Activated CD4-positive, alpha-beta T cell treated with anti-CD3 and anti-CD28 coated beads for 24 hours (primary cell): ENCODE measurements around the gene ASCC2.
"Not testable (repeated sequence)": the region's sequence is repeated elsewhere in the genome, so short reads cannot be mapped to it uniquely, and the experiment has no call there.

Experiments used
- DNase-seq, 2 donors: peaks; one replicate each; pipeline ENCODE4 v3.0.0-alpha.2; 2020; ENCODE audit warnings: low read depth in 2 of 2

Gene ASCC2

GRCh38 chr22:29855611-29856181 lies 17.6 kb upstream of the ASCC2 start:
- no peak for DNase-seq

GRCh38 chr22:29854432-29854831 lies 16.4 kb upstream of the ASCC2 start:
- no peak for DNase-seq

- no peak for DNase-seq
Measured at GRCh38 chr22:29848111-29848510, 10.0 kb upstream of the ASCC2 start.

GRCh38 chr22:29846290-29846689 lies 8.2 kb upstream of the ASCC2 start:
- no peak for DNase-seq

GRCh38 chr22:29842740-29843139 lies 4.7 kb upstream of the ASCC2 start:
- no peak for DNase-seq

- DNase-seq: no peak
Measured at GRCh38 chr22:29842172-29842571, 4.1 kb upstream of the ASCC2 start.

- no peak for DNase-seq
Measured at GRCh38 chr22:29840498-29840897, 2.4 kb upstream of the ASCC2 start.

- DNase-seq: no peak
Measured at GRCh38 chr22:29839039-29839438, 965 bp upstream of the ASCC2 start.

- no peak for DNase-seq
Measured at GRCh38 chr22:29838599-29838956, 504 bp upstream of the ASCC2 start.

GRCh38 chr22:29836791-29837370 lies 1.2 kb downstream of the ASCC2 start:
- not testable (repeated sequence) for DNase-seq

GRCh38 chr22:29834046-29834445 lies 4.0 kb downstream of the ASCC2 start:
- no peak for DNase-seq

- DNase-seq: no peak
Measured at GRCh38 chr22:29833392-29833965, 4.6 kb downstream of the ASCC2 start.

GRCh38 chr22:29831958-29832357 lies 6.1 kb downstream of the ASCC2 start:
- DNase-seq: no peak

- no peak for DNase-seq
Measured at GRCh38 chr22:29831186-29831921, 6.7 kb downstream of the ASCC2 start.

GRCh38 chr22:29830585-29830984 lies 7.5 kb downstream of the ASCC2 start:
- DNase-seq: no peak

GRCh38 chr22:29827726-29828125 lies 10.3 kb downstream of the ASCC2 start:
- not testable (repeated sequence) for DNase-seq

- no peak for DNase-seq
Measured at GRCh38 chr22:29827091-29827490, 11.0 kb downstream of the ASCC2 start.

- DNase-seq: no peak
Measured at GRCh38 chr22:29825578-29825977, 12.5 kb downstream of the ASCC2 start.

- DNase-seq: no peak
Measured at GRCh38 chr22:29824677-29825076, 13.4 kb downstream of the ASCC2 start.

- DNase-seq: peak in 1 of 2 donors; percentile 37
Measured at GRCh38 chr22:29821291-29822016, 16.6 kb downstream of the ASCC2 start.

- no peak for DNase-seq
Measured at GRCh38 chr22:29820961-29821290, 17.1 kb downstream of the ASCC2 start.

GRCh38 chr22:29819501-29819900 lies 18.6 kb downstream of the ASCC2 start:
- no peak for DNase-seq
